HCT116 (cell line): ENCODE results near the gene RNPS1. TPM values are rescaled to one million over a fixed set of nuclear protein-coding genes. Genes with fewer than 3 reads are reported as not detected.

Experiments
- ATAC-seq: fragments of 200-7000 bp; cut with Tn5 transposase; 2 replicates; pipeline ENCODE4 v1.9.1; 2020; ENCODE audit warnings: mild to moderate bottlenecking, moderate library complexity
- BruUV-seq: library from RNA; stranded (reverse); fragments of 400-500 nt; replicated peaks from 2 replicates; lab custom pipeline; 2021; lab: Mats Ljungman, UMichigan
- CTCF ChIA-PET: fragments of 300-600 bp; sonication (Branson Sonifier 250); formaldehyde crosslinking; loops from one replicate; lab custom pipeline; 2021; ENCODE audit warnings: antibody characterized with exemption; lab: Charles Lee
- POLR2A ChIA-PET: fragments of 300-600, 350-600 bp; sonication (Branson Sonifier 250); formaldehyde crosslinking; loops from one replicate; lab custom pipeline; 2021; ENCODE audit warnings: antibody characterized with exemption; lab: Charles Lee
- RAD21 ChIA-PET, 2 experiments: fragments of 300-600 bp; sonication (Branson Sonifier 250); formaldehyde crosslinking; loops; one replicate each; lab custom pipeline; 2023; ENCODE audit warnings: low total read pairs in 2 of 2; ENCODE audit not compliant: uncharacterized antibody in 2 of 2, unreplicated experiment in 2 of 2, low non-redundant PET in 1 of 2; lab: Charles Lee
- DNase-seq: peaks from one replicate; pipeline ENCODE4 v3.0.0-alpha.2; 2010; ENCODE audit warnings: low read depth, low spot score
- H2AFZ ChIP-seq: fragments of 200-600 bp; shearing (Covaris generic), sonication (generic); 2 replicates; pipeline ENCODE4 v1.6.1; 2017; ENCODE audit warnings: low read depth, mixed run types, mixed read lengths, antibody characterized with exemption, low read length; ENCODE audit not compliant: poor library complexity, severe bottlenecking
- H3K27ac ChIP-seq: 2 replicates; pipeline ENCODE4 v1.5.1; 2012; ENCODE audit warnings: low read depth, low read length
- H3K27me3 ChIP-seq: fragments of 200-600 bp; sonication (generic); 2 replicates; pipeline ENCODE4 v1.6.1; 2016; ENCODE audit warnings: mixed run types, low read length, mixed read lengths; ENCODE audit not compliant: insufficient read depth
- H3K36me3 ChIP-seq, 2 experiments: fragments of 200-500 bp in 1 of 2; fragments of 200-600 bp in 1 of 2; sonication (Bioruptor generic) in 1 of 2; sonication (generic) in 1 of 2; 2 replicates each; pipeline versions ENCODE4 v1.5.1 to v1.6.1; 2014 to 2016; ENCODE audit warnings: low read length in 2 of 2, inconsistent platforms in 1 of 2, mixed read lengths in 1 of 2, mixed run types in 1 of 2; ENCODE audit not compliant: insufficient read depth in 2 of 2, control insufficient read depth in 1 of 2
- H3K4me1 ChIP-seq, 2 experiments: fragments of 200-600 bp in 1 of 2; sonication (generic) in 1 of 2; 2 replicates each; pipeline versions ENCODE4 v1.5.1 to v1.6.1; 2012 to 2017; ENCODE audit warnings: low read length in 2 of 2, inconsistent platforms in 1 of 2, mild to moderate bottlenecking in 1 of 2, mixed read lengths in 1 of 2, mixed run types in 1 of 2, moderate library complexity in 1 of 2; ENCODE audit not compliant: insufficient read depth in 2 of 2, control insufficient read depth in 1 of 2
- H3K4me2 ChIP-seq: fragments of 200-600 bp; sonication (generic); 2 replicates; pipeline ENCODE4 v1.6.1; 2017; ENCODE audit warnings: mixed run types, low read length, mixed read lengths
- H3K4me3 ChIP-seq, 2 experiments: fragments of 200-600 bp in 1 of 2; sonication (generic) in 1 of 2; replicated peaks in 1 of 2; 2 replicates each; pipeline ENCODE4 v1.5.1; 2011 to 2016; ENCODE audit warnings: low read length in 2 of 2, control low read depth in 1 of 2, low read depth in 1 of 2, mild to moderate bottlenecking in 1 of 2, mixed read lengths in 1 of 2, mixed run types in 1 of 2
- H3K79me2 ChIP-seq: fragments of 200-600 bp; sonication (generic); 2 replicates; pipeline ENCODE4 v1.6.1; 2017; ENCODE audit warnings: mild to moderate bottlenecking, mixed run types, low read length, moderate library complexity, mixed read lengths; ENCODE audit not compliant: insufficient read depth
- H3K9ac ChIP-seq: fragments of 200-600 bp; sonication (generic); 2 replicates; pipeline ENCODE4 v1.6.1; 2016; ENCODE audit warnings: low read length, mixed read lengths
- H3K9me2 ChIP-seq: fragments of 200-600 bp; sonication (generic), shearing (Covaris generic); 2 replicates; pipeline ENCODE4 v1.6.1; 2017; ENCODE audit warnings: mixed run types, mild to moderate bottlenecking, moderate library complexity; ENCODE audit not compliant: insufficient read depth
- H3K9me3 ChIP-seq, 2 experiments: fragments of 200-500 bp in 1 of 2; fragments of 200-600 bp in 1 of 2; sonication (Bioruptor generic) in 1 of 2; sonication (generic) in 1 of 2; 2 replicates each; pipeline ENCODE4 v1.6.1; 2014 to 2017; ENCODE audit warnings: low read length in 2 of 2, mixed read lengths in 2 of 2, inconsistent platforms in 1 of 2, low read depth in 1 of 2, mild to moderate bottlenecking in 1 of 2, mixed run types in 1 of 2, moderate library complexity in 1 of 2; ENCODE audit not compliant: control insufficient read depth in 1 of 2, insufficient read depth in 1 of 2
- H4K20me1 ChIP-seq: fragments of 200-600 bp; sonication (generic), shearing (Covaris generic); 2 replicates; pipeline ENCODE4 v1.6.1; 2017; ENCODE audit warnings: mixed run types, mild to moderate bottlenecking, moderate library complexity; ENCODE audit not compliant: insufficient read depth
- CEBPB ChIP-seq: IDR thresholded peaks from 2 replicates; pipeline ENCODE4 v1.6.1; 2012; ENCODE audit warnings: low read depth
- JUND ChIP-seq: IDR thresholded peaks from 2 replicates; pipeline ENCODE4 v1.6.1; 2012
- MAX ChIP-seq: IDR thresholded peaks from 2 replicates; pipeline ENCODE4 v1.6.1; 2012
- POLR2A ChIP-seq: IDR thresholded peaks from 2 replicates; pipeline ENCODE4 v1.7.0; 2011; ENCODE audit warnings: borderline replicate concordance; ENCODE audit not compliant: insufficient read depth, insufficient read length; ENCODE audit errors: extremely low read depth
- POLR2AphosphoS5 ChIP-seq: IDR thresholded peaks from 2 replicates; pipeline ENCODE4 v1.6.1; 2011; ENCODE audit warnings: mild to moderate bottlenecking, low read depth, low read length, moderate library complexity
- RAD21 ChIP-seq: IDR thresholded peaks from 2 replicates; pipeline ENCODE4 v1.6.1; 2012; ENCODE audit warnings: low read depth, mild to moderate bottlenecking
- REST ChIP-seq: IDR thresholded peaks from 2 replicates; pipeline ENCODE4 v1.6.1; 2012; ENCODE audit warnings: low read depth
- SRF ChIP-seq: IDR thresholded peaks from 2 replicates; pipeline ENCODE4 v1.6.1; 2012; ENCODE audit warnings: low read depth
- YY1 ChIP-seq: IDR thresholded peaks from 2 replicates; pipeline ENCODE4 v1.6.1; 2011; ENCODE audit warnings: low read length, low read depth, moderate library complexity, mild to moderate bottlenecking; ENCODE audit not compliant: insufficient replicate concordance; ENCODE audit errors: extremely low read depth
- ZNF274 ChIP-seq: fragments of 200-500 bp; sonication (Bioruptor generic); IDR thresholded peaks from 2 replicates; pipeline ENCODE4 v1.6.1; 2014; ENCODE audit warnings: mild to moderate bottlenecking, low read depth, low read length, inconsistent platforms
- intact Hi-C: fragments of 100-400 bp; cut with micrococcal nuclease; formaldehyde crosslinking; loops from 2 replicates; pipeline ENCODE4 v1.10.0; 2022
- total RNA-seq: library from RNA; stranded (reverse); gene quantifications from one replicate; pipeline ENCODE4 v1.2.1, GENCODE V29; 2021; ENCODE audit not compliant: unreplicated experiment

The RNPS1 gene
- total RNA-seq, 1 experiment from 2014 or later = 257 TPM

GRCh38 chr16:2299121-2299914 lies 31.4 kb upstream of the RNPS1 start:
- no peak overlapping the region for H2AFZ ChIP-seq
- DNase-seq = no peak
- TF ChIP-seq CEBPB = no peak
- TF ChIP-seq POLR2AphosphoS5 = no peak
- no peak for TF ChIP-seq MAX
- TF ChIP-seq SRF = no peak
- TF ChIP-seq POLR2A = no peak
- no peak for TF ChIP-seq YY1
- TF ChIP-seq, all 23 proteins: peak for 0
- no peak for ATAC-seq
- Histone ChIP-seq H3K79me2 (no peaks in the 10 kb centered on the region), H3K9ac (no peak overlapping the region), H3K9me2 (no peaks in the 10 kb centered on the region), H3K27me3 (no peaks in the 10 kb centered on the region), H3K4me3 (no peak overlapping the region), H4K20me1 (no peaks in the 10 kb centered on the region), H3K4me2 (no peak overlapping the region), H3K27ac (no peak overlapping the region), H3K36me3 (no peaks in the 10 kb centered on the region), H3K9me3 (no peaks in the 10 kb centered on the region), H3K4me1 (peaks cover 4% of the 10 kb centered on the region in 2 experiments; a peak in 2 of 4 replicates)
- BruUV-seq = no TSS peak
- intact Hi-C loops = loop anchor here (10.0 kb wide), 1 partner anchor 125 kb away; the partner anchor contains the start of gene CCNF
- RAD21 ChIA-PET = no interaction called here
- POLR2A ChIA-PET = no interaction called here
- CTCF ChIA-PET = no interaction called here

DNA sequence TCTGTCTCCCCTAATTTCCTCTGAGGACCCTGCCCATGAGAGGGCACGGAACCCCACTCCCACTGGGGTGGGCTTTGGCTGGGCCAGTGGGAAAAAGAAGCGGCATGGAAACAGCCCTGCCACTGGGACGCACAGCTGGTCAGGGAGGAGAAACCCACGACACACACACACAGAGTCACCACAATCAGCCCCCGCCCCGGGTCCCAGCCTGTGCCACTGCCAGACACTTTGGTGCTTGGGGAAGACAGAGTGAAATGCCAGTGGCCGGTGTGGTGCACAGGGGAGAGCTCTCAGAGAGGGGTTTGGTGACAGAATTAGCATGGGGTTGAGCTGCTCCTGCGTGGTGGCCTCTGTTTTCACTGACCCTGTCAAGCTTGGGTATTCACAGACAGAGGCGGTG lies 30.7 kb upstream of the RNPS1 start:
- intact Hi-C loops = loop anchor here (10.0 kb wide), 1 partner anchor 126 kb away; the partner anchor contains the start of gene CCNF

More for the DNA sequence above, 30.7 kb upstream of the RNPS1 start:
- no peak overlapping the region for H3K4me2 ChIP-seq
- no TSS peak for BruUV-seq
- POLR2A ChIA-PET = no interaction called here
- no peaks in the 10 kb centered on the region for H4K20me1 ChIP-seq
- H3K9me3 ChIP-seq = no peaks in the 10 kb centered on the region
- TF ChIP-seq POLR2A = no peak
- no peak for TF ChIP-seq YY1
- TF ChIP-seq ZNF274 = no peak
- no peak for TF ChIP-seq RAD21
- TF ChIP-seq CEBPB = no peak
- no peak for TF ChIP-seq MAX
- no peak for TF ChIP-seq REST
- TF ChIP-seq JUND = no peak
- H3K4me1 ChIP-seq = peaks cover 4% of the 10 kb centered on the region in 2 experiments; a peak in 2 of 4 replicates
- no peak overlapping the region for H3K4me3 ChIP-seq
- no peak overlapping the region for H2AFZ ChIP-seq
- RAD21 ChIA-PET = no interaction called here
- CTCF ChIA-PET = no interaction called here
- no peaks in the 10 kb centered on the region for H3K27me3 ChIP-seq
- no peak overlapping the region for H3K9ac ChIP-seq
- H3K79me2 ChIP-seq = no peaks in the 10 kb centered on the region
- no peak for DNase-seq
- no peak for ATAC-seq
- H3K36me3 ChIP-seq = no peaks in the 10 kb centered on the region
- no peak overlapping the region for H3K27ac ChIP-seq
- H3K9me2 ChIP-seq = no peaks in the 10 kb centered on the region
